GM21390 (cell line): ENCODE measurements around the gene DHRS13.
A peak's percentile ranks its signal among the peaks of the same experiment; 100 is the strongest.
"Not testable (repeated sequence)": the region's sequence is repeated elsewhere in the genome, so short reads cannot be mapped to it uniquely, and the experiment has no call there.

Source experiments
- ATAC-seq: cut with Tn5 transposase; IDR thresholded peaks from one replicate; pipeline ENCODE4 v1.9.1; 2021; ENCODE audit not compliant: unreplicated experiment

Gene DHRS13

DNA sequence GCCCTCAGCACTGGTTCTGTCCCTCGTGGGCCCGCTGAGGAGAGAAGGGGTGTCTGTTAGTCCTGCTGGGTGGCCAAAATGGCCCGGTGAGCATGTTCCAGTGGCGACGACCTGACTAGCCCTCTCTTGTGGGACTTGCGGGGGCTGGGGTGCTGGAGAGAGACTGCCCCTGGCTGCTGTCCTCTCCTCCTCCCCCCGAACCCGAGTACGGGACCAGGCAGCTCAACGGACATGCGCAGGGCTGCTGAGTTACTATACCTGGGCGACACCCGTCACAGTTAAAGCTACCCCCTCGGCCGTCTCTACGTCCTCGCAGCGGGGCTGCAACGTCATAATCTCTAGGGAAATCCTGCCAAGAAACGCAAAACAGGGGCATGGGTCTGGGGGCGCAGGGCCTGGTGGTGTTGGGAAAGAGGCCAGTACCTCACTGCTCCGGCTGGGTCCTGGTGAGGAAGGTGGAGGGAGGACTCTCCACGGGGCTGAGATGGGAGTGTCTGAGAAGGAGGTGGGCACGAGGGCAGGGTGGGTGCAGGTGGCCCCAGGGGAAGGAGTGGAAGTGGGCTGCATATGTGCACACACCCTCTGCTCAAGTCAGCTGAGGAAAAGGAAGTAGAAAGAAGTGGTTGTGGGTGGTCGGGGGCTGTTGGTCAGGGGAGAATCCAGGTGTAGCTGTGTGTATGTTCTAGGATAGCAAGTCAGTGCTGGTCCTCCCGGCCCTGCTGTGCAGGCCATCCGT, 18.7 kb downstream of the DHRS13 start:
- no peak for ATAC-seq

- no peak for ATAC-seq
Measured at GRCh38 chr17:28882154-28882895, 20.6 kb downstream of the DHRS13 start.

GRCh38 chr17:28881533-28882056, 21.3 kb downstream of the DHRS13 start:
- no peak for ATAC-seq

- ATAC-seq = no peak
Measured at GRCh38 chr17:28880572-28880945, 22.3 kb downstream of the DHRS13 start.

GRCh38 chr17:28879886-28880571, 22.9 kb downstream of the DHRS13 start:
- ATAC-seq = no peak

DNA sequence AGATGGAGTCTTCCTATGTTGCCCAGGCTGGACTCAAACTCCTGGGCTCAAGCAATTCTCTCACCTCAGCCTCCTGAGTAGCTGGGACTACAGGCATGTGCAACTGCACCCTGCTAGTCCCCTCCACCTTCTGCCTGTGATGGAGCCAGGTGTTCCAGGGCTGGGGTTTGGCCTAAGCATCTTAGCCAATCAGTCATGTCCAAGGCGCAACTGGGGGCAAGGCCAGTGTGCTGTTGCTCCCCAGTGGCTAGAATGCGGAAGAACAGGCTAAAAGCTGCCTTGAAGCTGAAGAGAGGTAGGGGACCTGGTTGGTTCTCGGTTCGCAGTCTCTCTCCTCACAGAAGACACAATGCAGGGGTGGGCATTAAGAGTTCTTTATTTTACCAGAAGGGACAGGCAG, 23.9 kb downstream of the DHRS13 start:
- ATAC-seq = no peak

DNA sequence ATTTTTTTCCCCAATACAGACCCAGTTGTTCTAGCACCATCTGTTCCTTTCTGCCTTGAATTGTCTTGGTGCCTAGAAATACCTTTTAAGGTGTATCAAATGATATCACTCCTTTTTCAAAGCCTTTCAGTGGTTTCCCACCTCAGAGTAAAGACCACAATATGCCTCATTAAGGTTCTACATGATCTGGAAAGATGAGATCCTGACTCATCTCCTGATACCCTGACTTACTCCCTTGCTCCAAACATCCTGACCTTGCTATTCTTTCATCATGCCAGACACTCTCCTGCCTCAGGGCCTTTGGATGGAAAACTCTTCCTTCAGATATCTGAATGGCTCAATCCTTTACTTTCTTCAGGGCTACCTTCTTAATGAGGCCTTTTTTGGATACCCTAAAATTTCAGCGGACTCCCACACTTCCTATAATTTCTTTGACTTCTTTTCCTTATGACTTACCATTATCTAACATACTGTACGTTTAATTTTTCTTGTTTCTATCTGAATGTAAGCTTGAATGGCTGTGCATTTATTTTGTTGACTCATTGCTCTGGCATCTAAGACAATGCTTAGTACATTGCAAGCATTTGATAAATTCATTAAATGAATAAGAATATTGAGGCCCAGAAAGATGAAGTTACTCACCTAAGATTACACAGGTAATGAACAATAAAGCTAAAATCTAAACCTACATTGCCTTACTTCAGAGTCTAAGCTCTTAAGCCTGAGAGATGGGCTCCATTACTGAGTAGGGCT, 24.5 kb downstream of the DHRS13 start:
- ATAC-seq = no peak

GRCh38 chr17:28877150-28877711, 25.6 kb downstream of the DHRS13 start:
- not testable (repeated sequence) for ATAC-seq

GRCh38 chr17:28875848-28876550, 26.9 kb downstream of the DHRS13 start:
- no peak for ATAC-seq

DNA sequence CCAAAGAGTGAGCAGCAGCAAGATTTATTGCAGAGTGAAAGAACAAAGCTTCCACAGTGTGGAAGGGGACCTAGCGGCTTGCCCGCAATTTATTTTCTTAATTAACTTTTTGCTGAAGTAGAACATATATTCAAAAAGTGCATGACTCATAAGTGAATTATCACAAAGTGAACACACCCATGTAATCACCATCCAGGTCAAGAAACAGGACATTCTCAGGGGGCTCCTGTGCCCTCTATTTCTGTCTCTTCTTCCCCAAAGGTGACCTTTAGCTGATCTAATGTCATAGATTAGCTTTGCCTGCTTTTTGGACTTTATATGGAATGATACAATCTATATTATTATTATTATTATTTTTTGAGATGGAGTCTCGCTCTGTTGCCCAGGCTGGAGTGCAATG, 28.1 kb downstream of the DHRS13 start:
- no peak for ATAC-seq

GRCh38 chr17:28873839-28874238, 29.0 kb downstream of the DHRS13 start:
- no peak for ATAC-seq

GRCh38 chr17:28871056-28871579, 31.8 kb downstream of the DHRS13 start:
- peak; percentile 88 for ATAC-seq

DNA sequence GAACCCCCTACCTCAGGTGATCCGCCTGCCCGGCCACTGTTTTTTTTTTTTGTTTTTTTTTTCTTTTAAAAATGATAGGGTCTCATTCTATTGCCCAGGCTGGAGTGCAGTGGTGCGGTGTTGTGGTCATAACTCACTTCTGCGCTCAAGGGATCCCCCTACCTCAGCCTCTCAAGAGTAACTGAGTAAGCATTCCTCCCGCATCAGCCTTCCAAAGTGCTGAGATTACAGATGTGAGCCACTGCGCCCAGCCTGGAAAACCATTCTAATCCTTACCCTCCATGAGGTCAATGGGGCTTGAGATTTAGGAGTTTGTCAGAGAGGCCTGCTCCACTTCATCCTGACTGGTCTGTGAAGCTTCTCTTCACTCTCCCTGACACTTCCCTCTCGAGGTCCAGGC, 35.6 kb downstream of the DHRS13 start:
- ATAC-seq = no peak

DNA sequence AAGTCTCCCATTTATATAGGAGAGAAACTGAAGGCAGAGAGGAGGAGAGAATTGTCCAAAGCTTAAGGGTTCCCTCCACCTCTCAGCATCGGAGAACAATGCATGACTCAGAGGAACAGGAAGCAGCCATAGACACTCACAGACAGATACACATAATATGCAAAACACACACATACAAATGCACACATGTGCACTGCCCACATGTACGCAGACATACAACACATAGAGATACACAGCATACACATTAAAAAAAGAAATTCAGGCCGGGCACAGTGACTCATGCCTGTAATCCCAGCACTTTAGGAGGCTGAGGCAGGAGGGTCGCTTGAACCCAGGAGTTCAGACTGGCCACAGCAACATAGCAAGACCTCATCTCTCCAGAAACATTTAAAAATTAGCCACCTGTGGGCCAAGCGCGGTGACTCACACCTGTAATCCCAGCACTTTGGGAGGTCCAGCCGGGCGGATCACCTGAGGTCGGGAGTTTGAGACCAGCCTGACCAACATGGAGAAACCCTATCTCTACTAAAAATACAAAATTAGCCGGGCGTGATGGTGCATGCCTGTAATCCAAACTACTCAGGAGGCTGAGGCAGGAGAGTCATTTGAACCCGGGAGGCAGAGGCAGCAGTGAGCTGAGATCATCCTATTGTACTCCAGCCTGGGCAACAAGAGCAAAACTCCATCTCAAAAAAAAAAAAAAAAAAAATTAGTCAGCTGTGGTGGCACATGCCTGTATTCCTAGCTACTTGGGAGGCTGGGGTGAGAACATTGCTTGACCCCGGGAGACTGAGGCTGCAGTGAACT, 36.7 kb downstream of the DHRS13 start:
- no peak for ATAC-seq

- ATAC-seq = no peak
Measured at GRCh38 chr17:28864991-28865849, 37.7 kb downstream of the DHRS13 start.

DNA sequence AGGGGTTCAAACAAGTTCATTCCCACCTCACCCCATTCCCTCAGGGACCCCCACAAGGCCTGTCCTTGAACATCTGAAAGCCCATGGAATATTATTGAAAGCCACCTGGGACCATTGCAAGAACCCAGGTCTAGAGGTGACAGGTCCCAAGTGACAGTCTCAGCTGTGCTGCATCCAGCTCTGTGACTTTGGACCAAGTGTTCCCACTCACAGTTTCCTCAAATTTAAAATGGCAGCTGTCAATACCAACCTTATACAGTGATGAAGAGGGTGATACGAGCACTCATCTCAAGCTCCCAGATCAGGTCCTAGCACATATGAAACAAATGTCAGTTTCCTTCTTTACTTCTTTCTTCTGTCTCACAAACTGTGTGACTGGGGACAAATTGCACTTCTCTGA, 38.9 kb downstream of the DHRS13 start:
- no peak for ATAC-seq

DNA sequence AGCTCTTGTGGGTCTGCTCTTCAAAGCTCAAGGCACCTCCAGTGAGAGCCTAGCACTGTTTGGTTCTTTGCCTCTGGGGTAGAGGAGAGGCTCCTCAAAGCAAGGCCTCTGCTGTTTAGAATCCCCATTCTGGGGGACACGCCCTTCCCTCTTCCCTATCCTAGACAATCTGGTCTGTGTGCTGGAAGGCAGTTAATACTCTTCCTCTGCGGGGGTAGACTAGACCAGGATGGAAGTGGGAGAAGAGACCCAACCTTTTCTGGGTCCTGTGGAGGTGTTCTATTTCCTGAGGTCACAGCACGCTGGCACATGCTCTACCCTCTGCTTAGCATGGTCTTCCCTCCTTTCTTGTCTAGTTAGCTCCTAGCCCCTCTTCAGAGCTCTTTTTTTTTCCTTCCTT, 40.3 kb downstream of the DHRS13 start:
- no peak for ATAC-seq
